ENCODE results near the gene BST1.

DNA sequence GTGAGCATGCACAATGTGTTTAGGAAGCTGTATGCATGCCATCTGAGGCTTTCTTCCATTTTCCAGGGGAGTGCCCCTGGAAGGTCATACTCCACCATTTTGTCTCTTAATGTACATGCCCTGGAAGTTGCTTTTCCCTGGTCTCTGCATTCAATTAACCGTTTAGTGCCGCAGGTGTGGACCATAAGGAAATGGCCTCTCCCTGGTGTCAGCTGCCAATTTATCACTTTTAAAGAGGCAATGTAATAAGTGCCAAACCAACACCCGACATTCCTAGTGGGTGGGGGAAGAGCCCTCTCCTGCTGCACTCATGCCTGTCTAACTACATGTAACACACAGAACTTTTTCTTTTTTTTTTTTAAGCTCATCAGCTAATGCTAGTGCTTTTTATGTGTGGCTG lies 7.1 kb upstream of the BST1 start:
- TF ChIP-seq, protein P1, sequence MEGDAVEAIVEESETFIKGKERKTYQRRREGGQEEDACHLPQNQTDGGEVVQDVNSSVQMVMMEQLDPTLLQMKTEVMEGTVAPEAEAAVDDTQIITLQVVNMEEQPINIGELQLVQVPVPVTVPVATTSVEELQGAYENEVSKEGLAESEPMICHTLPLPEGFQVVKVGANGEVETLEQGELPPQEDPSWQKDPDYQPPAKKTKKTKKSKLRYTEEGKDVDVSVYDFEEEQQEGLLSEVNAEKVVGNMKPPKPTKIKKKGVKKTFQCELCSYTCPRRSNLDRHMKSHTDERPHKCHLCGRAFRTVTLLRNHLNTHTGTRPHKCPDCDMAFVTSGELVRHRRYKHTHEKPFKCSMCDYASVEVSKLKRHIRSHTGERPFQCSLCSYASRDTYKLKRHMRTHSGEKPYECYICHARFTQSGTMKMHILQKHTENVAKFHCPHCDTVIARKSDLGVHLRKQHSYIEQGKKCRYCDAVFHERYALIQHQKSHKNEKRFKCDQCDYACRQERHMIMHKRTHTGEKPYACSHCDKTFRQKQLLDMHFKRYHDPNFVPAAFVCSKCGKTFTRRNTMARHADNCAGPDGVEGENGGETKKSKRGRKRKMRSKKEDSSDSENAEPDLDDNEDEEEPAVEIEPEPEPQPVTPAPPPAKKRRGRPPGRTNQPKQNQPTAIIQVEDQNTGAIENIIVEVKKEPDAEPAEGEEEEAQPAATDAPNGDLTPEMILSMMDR (IDR thresholded peaks at IDR 0.05; ENCODE audit: insufficient read depth, low read length), result no peak
- no peak for TF ChIP-seq POLR2AphosphoS5 (IDR thresholded peaks at IDR 0.05; ENCODE audit: low read depth)

All from HL-60 (cell line).